Kidney epithelial cell (primary cell): ENCODE results near the gene PIAS2. TPM values are rescaled to one million over a fixed set of nuclear protein-coding genes. Genes with fewer than 3 reads are reported as not detected.

Experiments used
- DNase-seq: peaks from one replicate; pipeline ENCODE4 v3.0.0-alpha.2; 2010; ENCODE audit warnings: low read depth
- H3K27me3 ChIP-seq: 2 replicates; pipeline ENCODE4 v1.6.0; 2011; ENCODE audit warnings: low read length; ENCODE audit not compliant: control insufficient read depth, insufficient read depth
- H3K36me3 ChIP-seq: 2 replicates; pipeline ENCODE4 v1.5.1; 2011; ENCODE audit warnings: low read length; ENCODE audit not compliant: control insufficient read depth, insufficient read depth
- H3K4me3 ChIP-seq: 2 replicates; pipeline ENCODE4 v1.5.1; 2011; ENCODE audit warnings: low read depth, mild to moderate bottlenecking, control low read depth, low read length
- CTCF ChIP-seq: IDR thresholded peaks from 2 replicates; pipeline ENCODE4 v1.5.1; 2011; ENCODE audit warnings: mild to moderate bottlenecking, moderate library complexity, low read length, control low read depth, inconsistent platforms; ENCODE audit not compliant: insufficient read depth, poor library complexity, severe bottlenecking
- total RNA-seq: library from RNA; depleted of rRNA; stranded (reverse); fragments of >200 nt; gene quantifications from 2 replicates; pipeline ENCODE4 v1.2.3, GENCODE V29; 2015

Gene PIAS2
- total RNA-seq, 1 donor from 2014 or later = 8.7 TPM

- DNase-seq = no peak
- H3K36me3 ChIP-seq = no peaks in the 10 kb centered on the region
- peaks cover 42% of the 10 kb centered on the region for H3K27me3 ChIP-seq
- no peak overlapping the region for H3K4me3 ChIP-seq
- TF ChIP-seq CTCF = no peak
Observed at GRCh38 chr18:46759890-46760289, 157.4 kb downstream of the PIAS2 start.

- H3K27me3 ChIP-seq = peaks cover 41% of the 10 kb centered on the region
- TF ChIP-seq CTCF = no peak
- DNase-seq = no peak
- no peaks in the 10 kb centered on the region for H3K36me3 ChIP-seq
- peak within 1 kb of the TSS; percentile 38 for H3K4me3 ChIP-seq
Observed at GRCh38 chr18:46756559-46757201, 160.6 kb downstream of the PIAS2 start, which contains the start of gene ST8SIA5. Gene ST8SIA5, minus strand, starts transcription at chr18:46757053. Its CDS starts 545 bp downstream, at chr18:46756508.

GRCh38 chr18:46756025-46756558, 161.2 kb downstream of the PIAS2 start:
- Histone ChIP-seq H3K4me3 (peak overlapping the region; percentile 38), H3K36me3 (no peaks in the 10 kb centered on the region), H3K27me3 (peaks cover 41% of the 10 kb centered on the region)
- TF ChIP-seq CTCF = no peak
- DNase-seq = no peak

- H3K4me3 ChIP-seq = no peak overlapping the region
- DNase-seq = no peak
- H3K36me3 ChIP-seq = no peaks in the 10 kb centered on the region
- H3K27me3 ChIP-seq = peaks cover 41% of the 10 kb centered on the region
- no peak for TF ChIP-seq CTCF
Observed at GRCh38 chr18:46755315-46756024, 161.8 kb downstream of the PIAS2 start.

GRCh38 chr18:46754661-46755292, 162.5 kb downstream of the PIAS2 start:
- no peak overlapping the region for H3K4me3 ChIP-seq
- peaks cover 37% of the 10 kb centered on the region for H3K27me3 ChIP-seq
- H3K36me3 ChIP-seq = no peaks in the 10 kb centered on the region
- TF ChIP-seq CTCF = peak; percentile 48
- no peak for DNase-seq
